Panc1 (cell line): ENCODE data around the gene BRD3.

ENCODE experiments used
- POLR2AphosphoS5 ChIP-seq: IDR thresholded peaks from 2 replicates; pipeline ENCODE4 v1.6.1; 2012; ENCODE audit warnings: mild to moderate bottlenecking, low read depth, low read length, moderate library complexity
- TCF7L2 ChIP-seq: IDR thresholded peaks from 2 replicates; pipeline ENCODE4 v1.6.1; 2011; ENCODE audit warnings: mild to moderate bottlenecking, low read depth, low read length, inconsistent platforms
- TF ChIP-seq, protein P1 (sequence below): fragments of 450-650 bp; IDR thresholded peaks from 2 replicates; pipeline ENCODE4 v1.5.1; 2017; ENCODE audit warnings: mild to moderate bottlenecking

DNA sequence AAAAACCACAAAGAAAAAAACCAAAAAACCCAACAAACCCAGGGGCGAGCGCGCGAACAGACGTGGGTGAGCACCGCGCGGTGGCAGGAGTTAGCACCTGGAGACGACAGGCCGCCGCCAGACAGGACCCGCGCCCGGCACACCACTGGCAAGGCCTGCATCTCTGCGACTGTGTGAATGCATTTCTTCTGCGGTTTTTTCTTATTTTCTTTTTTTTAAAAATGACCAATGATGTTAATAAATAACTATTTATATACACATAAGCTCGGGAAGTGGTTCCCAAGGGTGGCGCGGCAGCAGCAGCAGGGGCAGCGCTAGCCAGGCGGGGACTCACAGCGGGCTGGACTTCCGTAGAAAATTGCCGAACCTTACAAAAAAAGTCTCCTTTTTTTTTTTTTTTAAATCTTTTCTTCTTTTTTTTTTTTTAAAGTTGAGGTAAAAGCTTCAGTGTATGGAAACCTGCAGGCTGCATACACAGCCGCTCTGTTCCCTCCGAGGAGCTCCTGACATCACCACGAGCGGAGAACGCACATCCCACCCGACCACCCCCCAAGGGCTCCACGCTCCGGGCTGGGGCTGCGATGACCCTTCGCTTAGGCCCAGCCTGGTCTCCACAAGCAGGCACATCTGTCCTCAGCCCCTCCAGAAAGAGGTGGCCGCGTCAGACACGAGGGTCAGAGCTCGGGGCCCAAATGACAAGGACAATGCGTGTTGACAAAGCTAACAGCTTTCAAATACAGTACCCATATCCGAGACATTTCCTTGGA lies 35.2 kb downstream of the BRD3 start:
- TF ChIP-seq, protein P1, sequence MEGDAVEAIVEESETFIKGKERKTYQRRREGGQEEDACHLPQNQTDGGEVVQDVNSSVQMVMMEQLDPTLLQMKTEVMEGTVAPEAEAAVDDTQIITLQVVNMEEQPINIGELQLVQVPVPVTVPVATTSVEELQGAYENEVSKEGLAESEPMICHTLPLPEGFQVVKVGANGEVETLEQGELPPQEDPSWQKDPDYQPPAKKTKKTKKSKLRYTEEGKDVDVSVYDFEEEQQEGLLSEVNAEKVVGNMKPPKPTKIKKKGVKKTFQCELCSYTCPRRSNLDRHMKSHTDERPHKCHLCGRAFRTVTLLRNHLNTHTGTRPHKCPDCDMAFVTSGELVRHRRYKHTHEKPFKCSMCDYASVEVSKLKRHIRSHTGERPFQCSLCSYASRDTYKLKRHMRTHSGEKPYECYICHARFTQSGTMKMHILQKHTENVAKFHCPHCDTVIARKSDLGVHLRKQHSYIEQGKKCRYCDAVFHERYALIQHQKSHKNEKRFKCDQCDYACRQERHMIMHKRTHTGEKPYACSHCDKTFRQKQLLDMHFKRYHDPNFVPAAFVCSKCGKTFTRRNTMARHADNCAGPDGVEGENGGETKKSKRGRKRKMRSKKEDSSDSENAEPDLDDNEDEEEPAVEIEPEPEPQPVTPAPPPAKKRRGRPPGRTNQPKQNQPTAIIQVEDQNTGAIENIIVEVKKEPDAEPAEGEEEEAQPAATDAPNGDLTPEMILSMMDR: no peak
- TF ChIP-seq TCF7L2 (no peak), POLR2AphosphoS5 (no peak)
